HCT116 (cell line): ENCODE results near the gene SH2B2. TPM values are rescaled to one million over a fixed set of nuclear protein-coding genes. Genes with fewer than 3 reads are reported as not detected.
"Not testable (repeated sequence)": the region's sequence is repeated elsewhere in the genome, so short reads cannot be mapped to it uniquely, and the experiment has no call there.

ENCODE experiments used
- ATAC-seq: fragments of 200-7000 bp; cut with Tn5 transposase; 2 replicates; pipeline ENCODE4 v1.9.1; 2020; ENCODE audit warnings: mild to moderate bottlenecking, moderate library complexity
- BruUV-seq: library from RNA; stranded (reverse); fragments of 400-500 nt; replicated peaks from 2 replicates; lab custom pipeline; 2021; lab: Mats Ljungman, UMichigan
- CTCF ChIA-PET: fragments of 300-600 bp; sonication (Branson Sonifier 250); formaldehyde crosslinking; loops from one replicate; lab custom pipeline; 2021; ENCODE audit warnings: antibody characterized with exemption; lab: Charles Lee
- POLR2A ChIA-PET: fragments of 300-600, 350-600 bp; sonication (Branson Sonifier 250); formaldehyde crosslinking; loops from one replicate; lab custom pipeline; 2021; ENCODE audit warnings: antibody characterized with exemption; lab: Charles Lee
- RAD21 ChIA-PET, 2 experiments: fragments of 300-600 bp; sonication (Branson Sonifier 250); formaldehyde crosslinking; loops; one replicate each; lab custom pipeline; 2023; ENCODE audit warnings: low total read pairs in 2 of 2; ENCODE audit not compliant: uncharacterized antibody in 2 of 2, unreplicated experiment in 2 of 2, low non-redundant PET in 1 of 2; lab: Charles Lee
- DNase-seq: peaks from one replicate; pipeline ENCODE4 v3.0.0-alpha.2; 2010; ENCODE audit warnings: low read depth, low spot score
- H2AFZ ChIP-seq: fragments of 200-600 bp; shearing (Covaris generic), sonication (generic); 2 replicates; pipeline ENCODE4 v1.6.1; 2017; ENCODE audit warnings: low read depth, mixed run types, mixed read lengths, antibody characterized with exemption, low read length; ENCODE audit not compliant: poor library complexity, severe bottlenecking
- H3K27ac ChIP-seq: 2 replicates; pipeline ENCODE4 v1.5.1; 2012; ENCODE audit warnings: low read depth, low read length
- H3K27me3 ChIP-seq: fragments of 200-600 bp; sonication (generic); 2 replicates; pipeline ENCODE4 v1.6.1; 2016; ENCODE audit warnings: mixed run types, low read length, mixed read lengths; ENCODE audit not compliant: insufficient read depth
- H3K36me3 ChIP-seq, 2 experiments: fragments of 200-500 bp in 1 of 2; fragments of 200-600 bp in 1 of 2; sonication (Bioruptor generic) in 1 of 2; sonication (generic) in 1 of 2; 2 replicates each; pipeline versions ENCODE4 v1.5.1 to v1.6.1; 2014 to 2016; ENCODE audit warnings: low read length in 2 of 2, inconsistent platforms in 1 of 2, mixed read lengths in 1 of 2, mixed run types in 1 of 2; ENCODE audit not compliant: insufficient read depth in 2 of 2, control insufficient read depth in 1 of 2
- H3K4me1 ChIP-seq, 2 experiments: fragments of 200-600 bp in 1 of 2; sonication (generic) in 1 of 2; 2 replicates each; pipeline versions ENCODE4 v1.5.1 to v1.6.1; 2012 to 2017; ENCODE audit warnings: low read length in 2 of 2, inconsistent platforms in 1 of 2, mild to moderate bottlenecking in 1 of 2, mixed read lengths in 1 of 2, mixed run types in 1 of 2, moderate library complexity in 1 of 2; ENCODE audit not compliant: insufficient read depth in 2 of 2, control insufficient read depth in 1 of 2
- H3K4me2 ChIP-seq: fragments of 200-600 bp; sonication (generic); 2 replicates; pipeline ENCODE4 v1.6.1; 2017; ENCODE audit warnings: mixed run types, low read length, mixed read lengths
- H3K4me3 ChIP-seq, 2 experiments: fragments of 200-600 bp in 1 of 2; sonication (generic) in 1 of 2; replicated peaks in 1 of 2; 2 replicates each; pipeline ENCODE4 v1.5.1; 2011 to 2016; ENCODE audit warnings: low read length in 2 of 2, control low read depth in 1 of 2, low read depth in 1 of 2, mild to moderate bottlenecking in 1 of 2, mixed read lengths in 1 of 2, mixed run types in 1 of 2
- H3K79me2 ChIP-seq: fragments of 200-600 bp; sonication (generic); 2 replicates; pipeline ENCODE4 v1.6.1; 2017; ENCODE audit warnings: mild to moderate bottlenecking, mixed run types, low read length, moderate library complexity, mixed read lengths; ENCODE audit not compliant: insufficient read depth
- H3K9ac ChIP-seq: fragments of 200-600 bp; sonication (generic); 2 replicates; pipeline ENCODE4 v1.6.1; 2016; ENCODE audit warnings: low read length, mixed read lengths
- H3K9me2 ChIP-seq: fragments of 200-600 bp; sonication (generic), shearing (Covaris generic); 2 replicates; pipeline ENCODE4 v1.6.1; 2017; ENCODE audit warnings: mixed run types, mild to moderate bottlenecking, moderate library complexity; ENCODE audit not compliant: insufficient read depth
- H3K9me3 ChIP-seq, 2 experiments: fragments of 200-500 bp in 1 of 2; fragments of 200-600 bp in 1 of 2; sonication (Bioruptor generic) in 1 of 2; sonication (generic) in 1 of 2; 2 replicates each; pipeline ENCODE4 v1.6.1; 2014 to 2017; ENCODE audit warnings: low read length in 2 of 2, mixed read lengths in 2 of 2, inconsistent platforms in 1 of 2, low read depth in 1 of 2, mild to moderate bottlenecking in 1 of 2, mixed run types in 1 of 2, moderate library complexity in 1 of 2; ENCODE audit not compliant: control insufficient read depth in 1 of 2, insufficient read depth in 1 of 2
- H4K20me1 ChIP-seq: fragments of 200-600 bp; sonication (generic), shearing (Covaris generic); 2 replicates; pipeline ENCODE4 v1.6.1; 2017; ENCODE audit warnings: mixed run types, mild to moderate bottlenecking, moderate library complexity; ENCODE audit not compliant: insufficient read depth
- CEBPB ChIP-seq: IDR thresholded peaks from 2 replicates; pipeline ENCODE4 v1.6.1; 2012; ENCODE audit warnings: low read depth
- CTCF ChIP-seq, 3 experiments: fragments of 200-600 bp in 1 of 3; sonication (generic) in 1 of 3; IDR thresholded peaks in 2 of 3; conservative IDR thresholded peaks in 1 of 3; 2 replicates each; pipeline ENCODE4 v1.5.1; 2012 to 2017; ENCODE audit warnings: low read depth in 2 of 3, low read length in 2 of 3, antibody characterized with exemption in 1 of 3, borderline replicate concordance in 1 of 3, control low read depth in 1 of 3, mild to moderate bottlenecking in 1 of 3, mixed read lengths in 1 of 3, mixed run types in 1 of 3, moderate library complexity in 1 of 3; ENCODE audit not compliant: insufficient read depth in 1 of 3
- EGR1 ChIP-seq: IDR thresholded peaks from 2 replicates; pipeline ENCODE4 v1.6.1; 2012; ENCODE audit warnings: low read depth
- ELF1 ChIP-seq: IDR thresholded peaks from 2 replicates; pipeline ENCODE4 v1.6.1; 2012; ENCODE audit warnings: low read depth, borderline replicate concordance
- MAX ChIP-seq: IDR thresholded peaks from 2 replicates; pipeline ENCODE4 v1.6.1; 2012
- RAD21 ChIP-seq: IDR thresholded peaks from 2 replicates; pipeline ENCODE4 v1.6.1; 2012; ENCODE audit warnings: low read depth, mild to moderate bottlenecking
- TCF7L2 ChIP-seq: IDR thresholded peaks from 2 replicates; pipeline ENCODE4 v1.7.0; 2011; ENCODE audit warnings: borderline replicate concordance, inconsistent platforms; ENCODE audit not compliant: insufficient read depth, insufficient read length; ENCODE audit errors: extremely low read depth
- YY1 ChIP-seq: IDR thresholded peaks from 2 replicates; pipeline ENCODE4 v1.6.1; 2011; ENCODE audit warnings: low read length, low read depth, moderate library complexity, mild to moderate bottlenecking; ENCODE audit not compliant: insufficient replicate concordance; ENCODE audit errors: extremely low read depth
- ZNF274 ChIP-seq: fragments of 200-500 bp; sonication (Bioruptor generic); IDR thresholded peaks from 2 replicates; pipeline ENCODE4 v1.6.1; 2014; ENCODE audit warnings: mild to moderate bottlenecking, low read depth, low read length, inconsistent platforms
- intact Hi-C: fragments of 100-400 bp; cut with micrococcal nuclease; formaldehyde crosslinking; loops from 2 replicates; pipeline ENCODE4 v1.10.0; 2022
- total RNA-seq: library from RNA; stranded (reverse); gene quantifications from one replicate; pipeline ENCODE4 v1.2.1, GENCODE V29; 2021; ENCODE audit not compliant: unreplicated experiment

Gene SH2B2
- total RNA-seq, 1 experiment from 2014 or later: 11.8 TPM

GRCh38 chr7:102326157-102326889, 39.7 kb downstream of the SH2B2 start:
- ChIA-PET RAD21 (no interaction called here), CTCF (no interaction called here), POLR2A (no interaction called here)
- Histone ChIP-seq H3K27ac (no peak overlapping the region), H4K20me1 (no peaks in the 10 kb centered on the region), H3K9me2 (no peaks in the 10 kb centered on the region), H3K27me3 (no peaks in the 10 kb centered on the region), H3K4me2 (no peak overlapping the region), H3K4me1 (no peaks in the 10 kb centered on the region), H3K36me3 (no peaks in the 10 kb centered on the region), H3K4me3 (no peak overlapping the region), H2AFZ (no peak overlapping the region), H3K9ac (no peak overlapping the region), H3K9me3 (no peaks in the 10 kb centered on the region), H3K79me2 (no peaks in the 10 kb centered on the region)
- ATAC-seq (no peak), DNase-seq (no peak)
- BruUV-seq: no TSS peak
- no peak for TF ChIP-seq MAX
- TF ChIP-seq ELF1: no peak
- no peak for TF ChIP-seq YY1
- no peak for TF ChIP-seq TCF7L2
- TF ChIP-seq CTCF (IDR thresholded peaks at IDR 0.05 in 2 of 3, conservative IDR thresholded peaks at IDR 0.05 in 1 of 3; ENCODE audit: borderline replicate concordance in 1 of 3, insufficient read depth in 1 of 3, low read depth in 2 of 3, low read length in 2 of 3): no peak
- no peak for TF ChIP-seq EGR1
- TF ChIP-seq CEBPB: no peak
- TF ChIP-seq RAD21: no peak
- no peak for TF ChIP-seq ZNF274
- intact Hi-C loops: no loop called here

- H3K79me2 ChIP-seq, H3K9ac ChIP-seq, H3K4me1 ChIP-seq, POLR2A ChIA-PET, H3K27me3 ChIP-seq, CTCF ChIA-PET, H2AFZ ChIP-seq, intact Hi-C loops, H3K4me3 ChIP-seq, RAD21 ChIA-PET, H3K36me3 ChIP-seq, DNase-seq, ATAC-seq, H3K9me2 ChIP-seq, H3K4me2 ChIP-seq, BruUV-seq, H3K9me3 ChIP-seq, H4K20me1 ChIP-seq, H3K27ac ChIP-seq: not testable (repeated sequence)
These were observed 40.5 kb downstream of the SH2B2 start for GRCh38 chr7:102327183-102327582.

GRCh38 chr7:102328863-102329262, 42.2 kb downstream of the SH2B2 start:
- H3K79me2 ChIP-seq, H3K9ac ChIP-seq, H3K4me2 ChIP-seq, H3K4me3 ChIP-seq, POLR2A ChIA-PET, H3K9me3 ChIP-seq, H3K36me3 ChIP-seq, H4K20me1 ChIP-seq, RAD21 ChIA-PET, intact Hi-C loops, H3K4me1 ChIP-seq, CTCF ChIA-PET, DNase-seq, ATAC-seq, H2AFZ ChIP-seq, BruUV-seq, H3K27me3 ChIP-seq, H3K9me2 ChIP-seq, H3K27ac ChIP-seq: not testable (repeated sequence)
